Measurements from ENCODE around the gene CLPTM1.

The CLPTM1 gene

GRCh38 chr19:45008552-45008951 is 53.4 kb downstream of the CLPTM1 start:
- no peak for DNase-seq (ENCODE audit: low read depth in 1 of 2, low spot score in 1 of 2)

DNA sequence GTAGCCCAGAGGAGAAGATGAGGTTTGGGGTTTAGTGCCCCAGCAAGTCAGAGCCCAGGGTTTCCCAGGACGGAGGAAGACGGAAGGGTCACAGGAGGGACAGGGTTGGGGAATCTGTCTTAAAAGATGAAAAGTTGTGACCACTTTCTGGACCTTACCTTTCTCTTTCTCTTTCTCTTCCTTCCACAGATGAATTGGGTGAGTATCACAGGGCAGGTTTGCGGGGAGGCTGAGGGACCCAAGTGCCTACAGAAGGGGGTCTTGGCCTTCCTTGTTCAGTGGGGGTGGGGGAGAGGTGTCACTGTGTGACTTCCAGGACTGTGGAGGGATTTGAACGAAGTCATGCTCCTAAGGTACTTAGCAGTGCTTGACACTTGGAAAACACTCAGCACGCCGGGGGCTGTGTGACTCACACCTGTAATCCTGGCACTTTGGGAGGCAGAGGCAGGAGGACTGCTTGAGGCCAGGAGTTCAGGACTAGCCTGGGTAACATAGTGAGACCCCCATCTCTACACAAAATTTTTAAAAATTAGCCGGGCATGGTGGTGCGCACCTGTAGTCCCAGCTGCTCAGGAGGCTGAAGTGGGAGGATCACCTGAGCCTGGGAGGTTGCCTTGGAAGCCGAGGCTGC is 54.6 kb downstream of the CLPTM1 start:
- no peak for DNase-seq (ENCODE audit: low read depth in 1 of 2, low spot score in 1 of 2)

DNA sequence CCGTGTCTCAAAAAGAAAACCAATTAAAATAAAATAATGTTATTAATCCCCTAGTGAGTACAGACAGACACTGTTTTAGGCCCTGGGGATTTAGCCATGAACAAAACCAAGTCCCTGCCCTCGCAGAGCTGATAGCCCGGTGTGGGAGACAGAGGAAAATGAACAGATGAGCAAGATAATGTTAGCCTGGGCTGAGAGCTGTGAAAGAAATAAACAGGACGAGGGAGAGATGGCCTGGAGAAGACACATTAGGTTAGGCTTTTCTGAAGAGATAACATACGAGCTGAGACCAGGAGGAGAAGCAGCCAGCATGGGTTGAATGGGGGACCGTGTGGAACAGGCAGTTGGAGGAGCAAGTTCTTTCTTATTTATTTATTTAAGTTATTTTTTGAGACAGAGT is 55.1 kb downstream of the CLPTM1 start:
- DNase-seq (ENCODE audit: low read depth in 1 of 2, low spot score in 1 of 2) = no peak

- no peak for DNase-seq (ENCODE audit: low read depth in 1 of 2, low spot score in 1 of 2)
Observed at GRCh38 chr19:45011959-45012358, 56.8 kb downstream of the CLPTM1 start.

- DNase-seq (ENCODE audit: low read depth in 1 of 2, low spot score in 1 of 2) = peak; percentile 43 to 67
Observed at GRCh38 chr19:45016388-45017314, 61.5 kb downstream of the CLPTM1 start.

DNA sequence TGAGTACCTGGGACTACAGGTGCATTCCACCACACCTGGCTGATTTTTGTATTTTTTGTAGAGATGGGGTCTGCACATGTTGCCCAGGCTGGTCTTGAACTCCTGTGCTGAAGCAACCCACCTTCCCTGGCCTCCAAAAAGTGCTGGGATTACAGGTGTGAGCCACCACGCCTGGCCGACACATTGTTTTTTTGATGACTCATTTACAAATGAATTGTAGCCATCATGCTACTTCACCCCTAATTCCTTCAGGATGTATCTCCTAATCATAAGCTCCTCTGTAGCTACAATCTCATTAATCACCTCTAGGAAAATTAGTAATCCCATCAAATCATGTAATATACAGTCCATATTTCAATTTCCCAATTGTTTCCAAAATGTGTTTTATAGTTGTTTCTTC is 64.0 kb downstream of the CLPTM1 start:
- no peak for DNase-seq (ENCODE audit: low read depth in 1 of 2, low spot score in 1 of 2)

DNA sequence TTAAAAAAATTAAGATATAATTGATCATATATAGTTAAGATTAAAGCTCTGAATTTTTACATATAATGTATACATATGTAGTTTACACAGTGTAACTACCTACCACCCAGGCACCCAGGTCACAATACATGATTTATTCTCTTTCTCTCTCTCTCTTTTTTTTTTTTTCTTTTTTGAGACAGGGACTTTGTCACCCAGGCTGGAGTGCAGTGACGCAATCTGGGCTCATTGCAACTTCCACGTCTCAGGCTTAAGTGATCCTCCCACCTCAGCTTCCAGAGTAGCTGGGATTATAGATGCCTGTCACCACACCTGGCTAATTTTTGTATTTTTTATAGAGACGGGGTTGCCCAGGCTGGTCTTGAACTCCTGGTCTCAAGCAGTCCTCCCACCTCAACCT is 64.9 kb downstream of the CLPTM1 start:
- DNase-seq (ENCODE audit: low read depth in 1 of 2, low spot score in 1 of 2) = no peak

- DNase-seq (ENCODE audit: low read depth in 1 of 2, low spot score in 1 of 2) = no peak
Observed at GRCh38 chr19:45021971-45022370, 66.8 kb downstream of the CLPTM1 start.

- DNase-seq (ENCODE audit: low read depth in 1 of 2, low spot score in 1 of 2) = no peak
Observed at GRCh38 chr19:45023048-45023447, 67.9 kb downstream of the CLPTM1 start.

DNA sequence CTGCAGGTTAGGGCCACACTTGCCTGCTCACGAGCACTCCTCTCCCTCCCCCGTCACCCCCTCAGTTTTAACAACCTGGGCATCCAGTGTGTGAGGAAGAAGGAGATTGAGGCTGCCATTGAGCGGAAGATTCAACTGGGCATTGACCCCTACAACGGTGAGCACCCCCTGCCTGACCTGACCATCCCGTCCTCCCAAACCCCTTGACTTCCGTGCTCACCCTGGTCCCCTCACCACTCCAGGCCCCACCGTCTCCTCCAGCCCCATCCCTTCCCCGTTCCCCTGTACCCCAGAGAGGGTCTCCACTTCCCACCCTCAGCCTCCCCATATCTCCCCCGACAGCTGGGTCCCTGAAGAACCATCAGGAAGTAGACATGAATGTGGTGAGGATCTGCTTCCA is 70.1 kb downstream of the CLPTM1 start:
- no peak for DNase-seq (ENCODE audit: low read depth in 1 of 2, low spot score in 1 of 2)

- DNase-seq (ENCODE audit: low read depth in 1 of 2, low spot score in 1 of 2) = no peak
Observed at GRCh38 chr19:45027371-45027770, 72.2 kb downstream of the CLPTM1 start.

DNA sequence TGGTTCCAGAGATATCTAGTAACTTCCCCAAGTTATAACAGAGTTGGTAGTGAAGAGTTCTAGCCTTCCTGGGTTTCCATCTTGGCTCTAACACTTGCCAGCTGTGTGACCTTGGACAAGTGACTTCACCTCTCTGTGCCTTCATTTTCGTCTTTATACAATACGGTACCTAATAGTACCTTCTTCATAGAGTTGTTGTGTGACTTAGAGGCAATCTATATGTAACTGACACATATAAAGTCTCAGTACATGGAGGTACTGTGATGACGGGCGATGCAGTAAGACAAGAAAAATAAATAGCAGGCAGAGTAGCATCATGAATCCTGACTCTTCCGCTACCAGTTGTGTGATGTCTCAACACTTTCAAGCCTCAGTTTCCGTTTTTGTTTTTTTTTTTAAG is 75.6 kb downstream of the CLPTM1 start:
- no peak for DNase-seq (ENCODE audit: low read depth in 1 of 2, low spot score in 1 of 2)

- DNase-seq (ENCODE audit: low read depth in 1 of 2, low spot score in 1 of 2) = no peak
Observed at GRCh38 chr19:45032421-45032820, 77.2 kb downstream of the CLPTM1 start.

- no peak for DNase-seq (ENCODE audit: low read depth in 1 of 2, low spot score in 1 of 2)
Observed at GRCh38 chr19:45035755-45036154, 80.6 kb downstream of the CLPTM1 start.

DNA sequence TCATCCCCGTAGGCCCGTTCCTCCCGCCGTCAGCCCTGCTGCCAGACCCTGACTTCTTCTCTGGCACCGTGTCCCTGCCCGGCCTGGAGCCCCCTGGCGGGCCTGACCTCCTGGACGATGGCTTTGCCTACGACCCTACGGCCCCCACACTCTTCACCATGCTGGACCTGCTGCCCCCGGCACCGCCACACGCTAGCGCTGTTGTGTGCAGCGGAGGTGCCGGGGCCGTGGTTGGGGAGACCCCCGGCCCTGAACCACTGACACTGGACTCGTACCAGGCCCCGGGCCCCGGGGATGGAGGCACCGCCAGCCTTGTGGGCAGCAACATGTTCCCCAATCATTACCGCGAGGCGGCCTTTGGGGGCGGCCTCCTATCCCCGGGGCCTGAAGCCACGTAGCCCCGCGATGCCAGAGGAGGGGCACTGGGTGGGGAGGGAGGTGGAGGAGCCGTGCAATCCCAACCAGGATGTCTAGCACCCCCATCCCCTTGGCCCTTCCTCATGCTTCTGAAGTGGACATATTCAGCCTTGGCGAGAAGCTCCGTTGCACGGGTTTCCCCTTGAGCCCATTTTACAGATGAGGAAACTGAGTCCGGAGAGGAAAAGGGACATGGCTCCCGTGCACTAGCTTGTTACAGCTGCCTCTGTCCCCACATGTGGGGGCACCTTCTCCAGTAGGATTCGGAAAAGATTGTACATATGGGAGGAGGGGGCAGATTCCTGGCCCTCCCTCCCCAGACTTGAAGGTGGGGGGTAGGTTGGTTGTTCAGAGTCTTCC is 82.4 kb downstream of the CLPTM1 start:
- no peak for DNase-seq (ENCODE audit: low read depth in 1 of 2, low spot score in 1 of 2)

- peak; percentile 74 to 83 for DNase-seq (ENCODE audit: low read depth in 1 of 2, low spot score in 1 of 2)
Observed at GRCh38 chr19:45038931-45039893, 84.0 kb downstream of the CLPTM1 start, which contains the start of gene CLASRP. TSS of gene CLASRP (plus strand) at chr19:45039045. CDS start at chr19:45040213, 1,168 bp downstream.

DNA sequence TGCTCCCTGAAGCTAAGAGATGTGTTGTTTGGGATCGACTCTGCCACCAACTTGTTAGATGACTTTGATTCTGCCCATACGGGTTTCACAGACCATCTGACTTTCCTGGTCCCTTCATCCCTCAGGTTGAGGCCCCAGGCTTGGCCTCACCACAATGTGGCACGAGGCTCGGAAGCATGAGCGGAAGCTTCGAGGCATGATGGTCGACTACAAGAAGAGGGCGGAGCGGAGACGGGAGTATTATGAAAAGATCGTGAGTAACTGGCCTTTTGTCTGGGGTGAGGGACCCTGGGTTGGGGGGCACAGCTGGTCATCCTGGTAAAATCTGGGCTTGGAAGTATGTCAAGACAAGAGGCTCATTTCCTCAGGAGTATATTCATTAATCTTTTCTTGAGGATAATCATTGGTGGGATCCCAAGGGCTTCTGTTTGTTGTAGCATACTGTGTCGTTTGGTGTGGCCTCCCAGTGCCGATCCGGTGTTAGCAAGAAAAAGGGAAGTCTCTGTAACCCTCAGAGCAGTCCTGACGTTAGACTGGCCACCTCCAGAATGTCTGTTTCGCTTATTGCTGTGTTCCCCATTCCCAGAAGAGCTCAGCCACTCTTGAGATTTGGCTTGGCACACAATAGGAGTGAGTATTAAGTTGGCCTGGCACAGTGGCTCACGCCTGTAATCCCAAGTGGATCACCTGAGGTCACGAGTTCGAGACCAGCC is 85.0 kb downstream of the CLPTM1 start:
- DNase-seq (ENCODE audit: low read depth in 1 of 2, low spot score in 1 of 2) = no peak

GRCh38 chr19:45041125-45041524 is 85.9 kb downstream of the CLPTM1 start:
- no peak for DNase-seq (ENCODE audit: low read depth in 1 of 2, low spot score in 1 of 2)

Data from activated T-helper 1 cell treated with anti-CD3 and anti-CD28 coated beads, Interleukin-2, amount 50 U/mL, for 16 hours (primary cell).